Epithelial cell of esophagus (primary cell): ENCODE measurements around the gene INPP5F.
A peak's percentile ranks its signal among the peaks of the same experiment; 100 is the strongest.

Source experiments
- DNase-seq: peaks from one replicate; pipeline ENCODE4 v3.0.0; 2010; ENCODE audit warnings: low read depth
- H3K4me3 ChIP-seq: 2 replicates; pipeline ENCODE4 v1.5.1; 2011; ENCODE audit warnings: mild to moderate bottlenecking, low read length, control low read depth
- CTCF ChIP-seq: IDR thresholded peaks from 2 replicates; pipeline ENCODE4 v1.5.1; 2011; ENCODE audit warnings: low read depth, mild to moderate bottlenecking, low read length, control low read depth, inconsistent platforms; ENCODE audit not compliant: insufficient read depth; ENCODE audit errors: missing control alignments

Gene INPP5F

GRCh38 chr10:119777686-119778085 is 51.8 kb downstream of the INPP5F start:
- no peak overlapping the region for H3K4me3 ChIP-seq
- no peak for DNase-seq
- no peak for TF ChIP-seq CTCF

- no peak overlapping the region for H3K4me3 ChIP-seq
- no peak for TF ChIP-seq CTCF
- peak; percentile 43 for DNase-seq
Measured at GRCh38 chr10:119778776-119779445, 53.1 kb downstream of the INPP5F start.

GRCh38 chr10:119780879-119781480 is 55.1 kb downstream of the INPP5F start:
- no peak for TF ChIP-seq CTCF
- no peak overlapping the region for H3K4me3 ChIP-seq

GRCh38 chr10:119781498-119781897 is 55.6 kb downstream of the INPP5F start:
- no peak for DNase-seq
- no peak overlapping the region for H3K4me3 ChIP-seq
- TF ChIP-seq CTCF = no peak

More at GRCh38 chr10:119780879-119781480, 55.1 kb downstream of the INPP5F start:
- peak; percentile 17 for DNase-seq

GRCh38 chr10:119782981-119783664 is 57.3 kb downstream of the INPP5F start:
- H3K4me3 ChIP-seq = no peak overlapping the region
- no peak for DNase-seq
- no peak for TF ChIP-seq CTCF

- H3K4me3 ChIP-seq = no peak overlapping the region
- TF ChIP-seq CTCF = no peak
- DNase-seq = no peak
Measured at GRCh38 chr10:119783665-119784027, 57.8 kb downstream of the INPP5F start.
